NCI-H1092 treated with DMSO at 0.1 percent for 48 hours (cell line): Measurements from ENCODE around the gene GAD1.

Experiments used
- DNase-seq: peaks from one replicate; lab custom pipeline; 2025; lab: John Stamatoyannopoulos, UW

GAD1 gene

GRCh38 chr2:170816504-170817092 lies at the start of gene GAD1:
TSS of gene GAD1 (plus strand) at chr2:170816887. CDS start at chr2:170818592, 1,705 bp downstream.
- peak; percentile 82 for DNase-seq

DNA sequence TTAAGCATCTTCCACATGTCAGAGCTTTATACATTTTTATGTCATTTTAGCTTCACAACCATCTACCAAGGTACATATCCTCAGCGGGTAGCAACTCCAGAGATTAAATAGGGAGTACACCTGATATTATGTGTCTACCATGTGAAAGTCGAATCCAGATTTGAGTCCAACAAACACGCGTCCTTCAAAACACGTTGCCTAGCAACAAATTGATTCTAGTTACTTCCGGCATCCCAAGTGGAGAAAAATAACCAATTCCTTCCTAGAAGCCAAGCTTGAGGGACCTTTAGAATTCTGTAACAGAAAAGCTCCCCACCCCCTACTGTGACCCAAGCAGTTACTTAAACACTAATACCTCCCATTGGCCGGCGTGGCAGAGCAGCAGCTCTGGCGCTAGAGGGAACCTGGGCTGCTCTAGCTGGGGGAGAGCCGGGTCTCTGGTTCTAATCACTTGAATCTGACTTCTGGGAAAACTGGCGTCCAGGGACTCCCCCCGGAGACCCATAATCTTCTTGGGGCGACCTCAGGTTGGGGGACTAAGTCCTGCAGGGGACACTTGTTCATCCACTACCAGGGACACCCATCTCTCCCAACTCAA lies 46.6 kb upstream of the GAD1 start, which contains the start of gene ERICH2:
Gene ERICH2, plus strand, starts transcription at position 371 of the 598 bp plus-strand sequence. CDS start 304 bp downstream, outside the sequence.
- DNase-seq: peak; percentile 64

GRCh38 chr2:170770606-170771420 lies 45.9 kb upstream of the GAD1 start:
- peak; percentile 79 for DNase-seq

- no peak for DNase-seq
Observed at GRCh38 chr2:170771421-170771937, 45.2 kb upstream of the GAD1 start.

- DNase-seq: no peak
Observed at GRCh38 chr2:170772295-170772694, 44.4 kb upstream of the GAD1 start.

DNA sequence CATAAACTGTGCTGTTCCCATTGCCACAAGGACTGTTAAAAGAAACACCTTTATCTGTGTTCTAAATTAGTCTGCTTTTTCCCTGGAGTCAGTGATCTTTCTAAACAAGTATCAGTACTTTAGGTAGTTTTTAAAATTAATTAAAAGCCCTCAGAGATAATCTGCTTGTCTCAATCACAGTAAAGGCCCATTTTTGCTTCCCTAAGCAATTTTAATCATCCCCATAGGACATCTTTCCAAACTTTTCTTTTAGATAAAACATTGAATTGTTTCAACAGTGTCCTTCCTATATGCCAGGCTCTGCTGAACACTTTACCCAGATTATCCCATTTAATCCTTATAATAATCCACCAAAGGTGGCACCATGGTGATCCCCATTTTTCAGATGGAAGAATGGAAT lies 42.6 kb upstream of the GAD1 start:
- DNase-seq: no peak

DNA sequence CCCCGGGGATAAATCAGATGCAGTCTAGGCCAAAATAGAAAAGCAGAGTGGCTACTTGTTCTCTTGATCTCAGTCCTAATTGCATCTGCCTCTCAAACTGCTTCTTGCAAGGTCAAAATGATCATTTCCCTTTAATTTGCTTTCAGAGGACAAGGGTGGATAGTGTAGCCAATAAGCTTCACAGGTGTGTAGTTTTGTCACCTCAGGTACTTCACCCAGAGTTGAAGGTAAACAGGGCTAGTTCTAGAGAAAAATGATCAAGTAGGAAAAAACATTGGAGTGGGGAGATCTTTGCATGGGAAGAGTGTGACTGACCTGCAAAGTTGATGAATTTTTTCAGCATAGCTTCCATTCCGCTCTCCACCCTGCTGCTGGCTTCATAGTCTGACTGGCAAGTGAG lies 37.8 kb upstream of the GAD1 start:
- DNase-seq: no peak

DNA sequence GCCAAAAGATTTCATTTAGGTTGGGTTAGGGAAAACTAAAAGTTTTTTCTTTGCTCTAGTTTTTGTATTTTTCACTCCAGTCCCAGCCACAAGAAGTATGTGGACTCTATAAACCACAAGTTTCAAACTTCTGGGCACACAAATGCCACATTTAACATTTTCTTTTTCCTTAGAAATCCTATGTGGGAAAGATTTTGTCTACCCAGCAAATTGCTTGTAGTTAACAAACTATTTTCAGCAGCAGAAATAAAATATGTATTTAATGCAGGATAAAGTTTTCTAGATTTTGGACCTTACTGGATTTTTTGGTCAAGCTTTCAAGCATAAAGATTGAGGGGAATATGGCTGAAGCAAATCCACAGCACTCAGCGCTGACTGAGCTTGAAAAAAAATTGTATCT lies 37.4 kb upstream of the GAD1 start:
- DNase-seq: no peak

DNA sequence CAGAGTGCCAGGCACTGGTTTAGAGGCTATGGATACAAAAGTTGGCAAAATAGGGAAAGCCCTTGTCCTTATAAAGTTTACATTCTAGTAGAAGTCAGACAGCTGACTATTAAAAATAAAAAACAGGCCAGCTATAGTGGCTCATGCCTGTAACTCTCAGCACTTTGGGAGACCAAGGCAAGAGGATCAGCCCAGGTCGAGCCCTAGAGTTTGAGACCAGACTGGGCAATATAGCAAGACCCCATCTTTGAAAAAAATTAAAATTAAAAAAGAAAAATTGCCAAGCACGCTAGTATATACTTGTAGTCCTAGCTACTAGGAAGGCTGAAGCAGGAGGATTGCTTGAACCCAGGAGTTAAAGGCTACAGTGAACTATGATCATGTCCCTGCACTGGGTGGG lies 34.0 kb upstream of the GAD1 start:
- DNase-seq: no peak

DNA sequence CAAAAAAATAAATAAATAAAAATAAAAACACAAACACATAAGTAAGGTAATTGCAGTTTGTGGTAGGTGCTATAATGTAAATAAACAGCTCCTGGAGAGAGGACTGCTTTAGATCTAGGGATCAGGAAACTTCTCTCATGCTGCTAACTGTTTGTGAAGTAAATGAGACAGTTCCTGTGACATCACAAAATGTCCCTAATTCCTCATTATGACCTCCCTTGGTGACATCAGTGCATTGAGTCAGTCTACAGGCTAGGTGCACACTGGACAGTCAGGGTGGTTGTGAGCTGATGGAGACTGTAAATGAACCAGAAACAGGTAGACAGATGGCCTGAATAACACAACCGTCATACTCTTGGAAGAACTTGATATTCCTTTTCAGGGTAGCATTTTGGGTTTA lies 33.1 kb upstream of the GAD1 start:
- DNase-seq: no peak

- DNase-seq: no peak
Observed at GRCh38 chr2:170798996-170799395, 17.7 kb upstream of the GAD1 start.

- no peak for DNase-seq
Observed at GRCh38 chr2:170806548-170806947, 10.1 kb upstream of the GAD1 start.

- peak; percentile 77 for DNase-seq
Observed at GRCh38 chr2:170812710-170813600, 3.7 kb upstream of the GAD1 start.

- DNase-seq: peak; percentile 60
Observed at GRCh38 chr2:170813611-170814532, 2.8 kb upstream of the GAD1 start.

GRCh38 chr2:170814533-170815230 lies 2.0 kb upstream of the GAD1 start:
- DNase-seq: peak; percentile 62

DNA sequence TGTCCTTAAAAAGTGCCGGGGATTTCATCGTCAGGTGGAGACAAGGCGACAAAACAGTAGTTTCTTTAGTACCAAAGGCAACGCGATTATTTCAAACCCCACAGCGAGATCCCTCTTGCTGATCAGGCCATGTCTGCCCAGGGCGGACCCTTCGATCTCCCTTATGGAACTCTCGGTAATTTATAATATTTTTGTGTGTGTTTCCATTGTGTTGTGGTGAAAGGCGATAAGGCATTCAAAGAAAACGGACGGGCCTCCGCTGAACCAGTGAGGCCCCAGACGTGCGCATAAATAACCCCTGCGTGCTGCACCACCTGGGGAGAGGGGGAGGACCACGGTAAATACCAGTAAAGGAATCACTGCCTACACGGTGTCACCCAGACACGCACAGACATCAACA lies 1.4 kb upstream of the GAD1 start:
- no peak for DNase-seq

GRCh38 chr2:170815746-170816503 lies 762 bp upstream of the GAD1 start:
- DNase-seq: peak; percentile 86

DNA sequence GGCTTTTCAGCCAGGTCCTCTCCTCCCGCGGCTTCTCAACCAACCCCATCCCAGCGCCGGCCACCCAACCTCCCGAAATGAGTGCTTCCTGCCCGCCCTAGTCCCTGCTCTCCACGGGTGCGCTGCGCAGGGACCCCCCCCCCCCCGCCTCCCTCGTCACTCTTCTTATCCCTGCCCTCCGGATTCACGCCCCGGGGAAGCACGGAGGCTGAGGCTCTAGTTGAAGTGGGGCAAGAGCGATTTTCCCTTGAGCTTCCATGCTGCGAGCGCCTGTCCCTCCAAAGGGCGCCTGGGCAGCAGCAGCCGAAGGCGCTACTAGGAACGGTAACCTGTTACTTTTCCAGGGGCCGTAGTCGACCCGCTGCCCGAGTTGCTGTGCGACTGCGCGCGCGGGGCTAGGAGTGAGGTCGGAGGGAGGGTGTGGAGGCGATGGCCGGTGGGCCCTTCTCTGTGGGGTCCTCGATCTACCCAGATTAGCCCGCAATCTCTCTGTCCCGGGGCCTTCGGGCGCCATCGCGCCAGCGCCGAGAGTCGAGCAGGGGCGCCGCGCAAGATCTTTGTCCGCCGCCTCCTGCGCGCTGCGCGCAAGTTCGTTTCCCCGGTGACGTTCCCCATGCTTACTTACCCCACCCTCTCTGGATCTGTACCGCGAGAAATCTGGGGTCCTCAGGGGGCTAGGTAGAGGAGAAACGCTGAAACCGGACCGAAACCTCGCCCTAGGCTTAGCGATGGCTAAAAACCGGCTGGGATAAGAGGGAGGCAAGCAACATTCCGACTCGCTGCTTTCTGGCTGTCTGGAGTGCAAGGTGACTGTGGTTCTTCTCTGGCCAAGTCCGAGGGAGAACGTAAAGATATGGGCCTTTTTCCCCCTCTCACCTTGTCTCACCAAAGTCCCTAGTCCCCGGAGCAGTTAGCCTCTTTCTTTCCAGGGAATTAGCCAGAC lies 677 bp downstream of the GAD1 start:
- DNase-seq: peak; percentile 55
